NCI-H1092 treated with DMSO at 0.1 percent for 48 hours (cell line): ENCODE results near the gene MIPOL1.
"Not testable (repeated sequence)": the region's sequence is repeated elsewhere in the genome, so short reads cannot be mapped to it uniquely, and the experiment has no call there.

Experiments used
- DNase-seq: peaks from one replicate; lab custom pipeline; 2025; lab: John Stamatoyannopoulos, UW

Gene MIPOL1

GRCh38 chr14:37546621-37547447 is 349.1 kb downstream of the MIPOL1 start:
- DNase-seq, result peak; percentile 33

- peak; percentile 48 for DNase-seq
Observed at GRCh38 chr14:37550511-37550910, 352.8 kb downstream of the MIPOL1 start.

- DNase-seq, result no peak
Observed at GRCh38 chr14:37551119-37551518, 353.4 kb downstream of the MIPOL1 start.

GRCh38 chr14:37553935-37554550 is 356.3 kb downstream of the MIPOL1 start:
- DNase-seq, result no peak

- not testable (repeated sequence) for DNase-seq
Observed at GRCh38 chr14:37555596-37555995, 357.9 kb downstream of the MIPOL1 start.

- DNase-seq, result no peak
Observed at GRCh38 chr14:37558740-37559139, 361.0 kb downstream of the MIPOL1 start.

- DNase-seq, result no peak
Observed at GRCh38 chr14:37559386-37559785, 361.6 kb downstream of the MIPOL1 start.

GRCh38 chr14:37563189-37563588 is 365.5 kb downstream of the MIPOL1 start:
- DNase-seq, result no peak

GRCh38 chr14:37565550-37565949 is 367.8 kb downstream of the MIPOL1 start:
- peak; percentile 65 for DNase-seq

- peak; percentile 54 for DNase-seq
Observed at GRCh38 chr14:37566811-37567371, 369.2 kb downstream of the MIPOL1 start.

- no peak for DNase-seq
Observed at GRCh38 chr14:37569729-37570128, 372.0 kb downstream of the MIPOL1 start.

- no peak for DNase-seq
Observed at GRCh38 chr14:37571391-37571790, 373.7 kb downstream of the MIPOL1 start.

- DNase-seq, result no peak
Observed at GRCh38 chr14:37573356-37573755, 375.6 kb downstream of the MIPOL1 start.

- no peak for DNase-seq
Observed at GRCh38 chr14:37579274-37579673, 381.5 kb downstream of the MIPOL1 start.

- no peak for DNase-seq
Observed at GRCh38 chr14:37580146-37580545, 382.4 kb downstream of the MIPOL1 start.

GRCh38 chr14:37583358-37584210 is 385.8 kb downstream of the MIPOL1 start:
- peak; percentile 94 for DNase-seq

GRCh38 chr14:37584211-37585100 is 386.7 kb downstream of the MIPOL1 start:
- DNase-seq, result peak; percentile 83

GRCh38 chr14:37585101-37585511 is 387.4 kb downstream of the MIPOL1 start:
- DNase-seq, result peak; percentile 83

- peak; percentile 89 for DNase-seq
Observed at GRCh38 chr14:37585971-37586796, 388.4 kb downstream of the MIPOL1 start.

- DNase-seq, result no peak
Observed at GRCh38 chr14:37586797-37587130, 389.0 kb downstream of the MIPOL1 start.
